GM23338 (cell line): ENCODE results near the gene FOLR1. TPM values are rescaled to one million over a fixed set of nuclear protein-coding genes. Genes with fewer than 3 reads are reported as not detected.
A peak's percentile ranks its signal among the peaks of the same experiment; 100 is the strongest.

Experiments used
- ATAC-seq: fragments of 200-7000 bp; cut with Tn5 transposase; 3 replicates; pipeline ENCODE4 v1.9.1; 2020
- DNase-seq: peaks from one replicate; pipeline ENCODE4 v3.0.0-alpha.2; 2015; ENCODE audit warnings: low spot score
- H2AFZ ChIP-seq: fragments of 200-600 bp; sonication (generic); 2 replicates; pipeline ENCODE4 v1.8.0; 2016; ENCODE audit warnings: antibody characterized with exemption, mild to moderate bottlenecking, moderate library complexity
- H3F3A ChIP-seq: fragments of 200-600 bp; sonication (generic); replicated peaks from 2 replicates; pipeline ENCODE4 v1.8.0; 2017; ENCODE audit warnings: antibody characterized with exemption, mixed run types, low read depth
- H3K27ac ChIP-seq: fragments of 200-600 bp; sonication (generic); 2 replicates; pipeline ENCODE4 v1.6.1; 2016; ENCODE audit warnings: low read depth
- H3K27me3 ChIP-seq: fragments of 200-600 bp; sonication (generic); 2 replicates; pipeline ENCODE4 v1.8.0; 2016; ENCODE audit warnings: mild to moderate bottlenecking, mixed run types, moderate library complexity; ENCODE audit not compliant: insufficient read depth
- H3K36me3 ChIP-seq: fragments of 200-600 bp; sonication (generic); 2 replicates; pipeline ENCODE4 v1.8.0; 2016; ENCODE audit warnings: mild to moderate bottlenecking; ENCODE audit not compliant: insufficient read depth
- H3K4me1 ChIP-seq: fragments of 200-600 bp; sonication (generic); 2 replicates; pipeline ENCODE4 v1.8.0; 2016; ENCODE audit warnings: mild to moderate bottlenecking, moderate library complexity; ENCODE audit not compliant: insufficient read depth
- H3K4me2 ChIP-seq: fragments of 200-600 bp; sonication (generic); 2 replicates; pipeline ENCODE4 v1.7.1; 2017; ENCODE audit warnings: mixed run types
- H3K4me3 ChIP-seq: fragments of 200-600 bp; sonication (generic); 2 replicates; pipeline ENCODE4 v1.6.1; 2016; ENCODE audit warnings: mixed run types
- H3K79me2 ChIP-seq: fragments of 200-600 bp; sonication (generic); replicated peaks from 2 replicates; pipeline ENCODE4 v1.8.0; 2017; ENCODE audit warnings: mild to moderate bottlenecking; ENCODE audit not compliant: insufficient read depth
- H3K9me2 ChIP-seq: fragments of 200-600 bp; sonication (generic); 2 replicates; pipeline ENCODE4 v1.8.0; 2017; ENCODE audit not compliant: insufficient read depth
- H4K20me1 ChIP-seq: fragments of 200-600 bp; sonication (generic); replicated peaks from 2 replicates; pipeline ENCODE4 v1.8.0; 2017; ENCODE audit warnings: mild to moderate bottlenecking; ENCODE audit not compliant: insufficient read depth
- H3K27ac Mint-ChIP-seq: 2 replicates; pipeline ENCODE4 v1.8.0; 2020; ENCODE audit warnings: inconsistent platforms, mild to moderate bottlenecking, moderate library complexity, mixed read lengths
- H3K27me3 Mint-ChIP-seq: 3 replicates; pipeline ENCODE4 v1.8.0; 2022; ENCODE audit warnings: low read depth, mild to moderate bottlenecking, moderate library complexity, mixed read lengths, inconsistent platforms; ENCODE audit not compliant: insufficient read depth, poor library complexity
- H3K36me3 Mint-ChIP-seq: 3 replicates; pipeline ENCODE4 v1.8.0; 2021; ENCODE audit warnings: low read depth, mild to moderate bottlenecking, inconsistent platforms, moderate library complexity, mixed read lengths
- H3K4me1 Mint-ChIP-seq: 3 replicates; pipeline ENCODE4 v1.8.0; 2020; ENCODE audit warnings: mild to moderate bottlenecking, inconsistent platforms, mixed read lengths
- H3K4me3 Mint-ChIP-seq: 3 replicates; pipeline ENCODE4 v1.8.0; 2021; ENCODE audit warnings: moderate library complexity, mild to moderate bottlenecking, inconsistent platforms, mixed read lengths
- H3K9me3 Mint-ChIP-seq: 3 replicates; pipeline ENCODE4 v1.8.0; 2020; ENCODE audit warnings: moderate library complexity, mild to moderate bottlenecking, inconsistent platforms, mixed read lengths
- CREB1 ChIP-seq: fragments of 250-450 bp; sonication (Bioruptor Pico); IDR thresholded peaks from 2 replicates; pipeline ENCODE4 v1.5.0; 2020; ENCODE audit warnings: low read depth, mild to moderate bottlenecking, moderate library complexity
- EZH2 ChIP-seq: fragments of 200-600 bp; sonication (generic); IDR thresholded peaks from one replicate; pipeline ENCODE4 v1.8.0; 2017; ENCODE audit warnings: antibody characterized with exemption, mild to moderate bottlenecking, low read depth; ENCODE audit not compliant: unreplicated experiment
- EZH2phosphoT487 ChIP-seq: fragments of 200-600 bp; sonication (generic); IDR thresholded peaks from one replicate; pipeline ENCODE4 v1.8.1; 2018; ENCODE audit warnings: antibody characterized with exemption; ENCODE audit not compliant: unreplicated experiment
- JUNB ChIP-seq: IDR thresholded peaks from one replicate; pipeline ENCODE4 v1.6.1; 2016; ENCODE audit warnings: antibody characterized with exemption; ENCODE audit not compliant: unreplicated experiment
- NANOG ChIP-seq: IDR thresholded peaks from 2 replicates; pipeline ENCODE4 v1.6.1; 2016; ENCODE audit warnings: antibody characterized with exemption, borderline replicate concordance
- POLR2AphosphoS5 ChIP-seq: IDR thresholded peaks from 2 replicates; pipeline ENCODE4 v1.6.1; 2016; ENCODE audit warnings: antibody characterized with exemption, low read depth
- STAT1 ChIP-seq: IDR thresholded peaks from one replicate; pipeline ENCODE4 v1.6.1; 2016; ENCODE audit warnings: antibody characterized with exemption; ENCODE audit not compliant: unreplicated experiment
- ZNF114 ChIP-seq: fragments of 250-450 bp; sonication (Bioruptor Pico); IDR thresholded peaks from 2 replicates; pipeline ENCODE4 v1.5.0; 2020; ENCODE audit warnings: mild to moderate bottlenecking, moderate library complexity
- polyA plus RNA-seq: library from polyadenylated mRNA; unstranded; fragments of >200 nt; fragmentation: Nextera tagmentation; extraction: Ambion mirVana; gene quantifications from 2 replicates; pipeline ENCODE4 v1.2.1, GENCODE V29; 2016
- total RNA-seq: library from RNA; depleted of rRNA; stranded (reverse); fragments of >200 nt; shearing (Covaris generic); gene quantifications from 2 replicates; pipeline ENCODE4 v1.2.3, GENCODE V29; 2014
- TF ChIP-seq, protein P1 (sequence below), 2 experiments: fragments of 200-600 bp in 1 of 2; sonication (generic) in 1 of 2; conservative IDR thresholded peaks; 2 replicates each; pipeline versions ENCODE4 v1.5.1 to v1.6.1; 2016 to 2017; ENCODE audit warnings: antibody characterized with exemption in 2 of 2, low read depth in 2 of 2, mild to moderate bottlenecking in 2 of 2, moderate library complexity in 1 of 2
- TF ChIP-seq, protein P2 (sequence below): fragments of 250-450 bp; sonication (Bioruptor Pico); IDR thresholded peaks from 2 replicates; pipeline ENCODE4 v1.5.0; 2020; ENCODE audit warnings: mild to moderate bottlenecking, moderate library complexity

FOLR1 gene
- total and polyA plus RNA-seq, 2 experiments from 2014 or later = 0.42 TPM; not detected in 1

DNA sequence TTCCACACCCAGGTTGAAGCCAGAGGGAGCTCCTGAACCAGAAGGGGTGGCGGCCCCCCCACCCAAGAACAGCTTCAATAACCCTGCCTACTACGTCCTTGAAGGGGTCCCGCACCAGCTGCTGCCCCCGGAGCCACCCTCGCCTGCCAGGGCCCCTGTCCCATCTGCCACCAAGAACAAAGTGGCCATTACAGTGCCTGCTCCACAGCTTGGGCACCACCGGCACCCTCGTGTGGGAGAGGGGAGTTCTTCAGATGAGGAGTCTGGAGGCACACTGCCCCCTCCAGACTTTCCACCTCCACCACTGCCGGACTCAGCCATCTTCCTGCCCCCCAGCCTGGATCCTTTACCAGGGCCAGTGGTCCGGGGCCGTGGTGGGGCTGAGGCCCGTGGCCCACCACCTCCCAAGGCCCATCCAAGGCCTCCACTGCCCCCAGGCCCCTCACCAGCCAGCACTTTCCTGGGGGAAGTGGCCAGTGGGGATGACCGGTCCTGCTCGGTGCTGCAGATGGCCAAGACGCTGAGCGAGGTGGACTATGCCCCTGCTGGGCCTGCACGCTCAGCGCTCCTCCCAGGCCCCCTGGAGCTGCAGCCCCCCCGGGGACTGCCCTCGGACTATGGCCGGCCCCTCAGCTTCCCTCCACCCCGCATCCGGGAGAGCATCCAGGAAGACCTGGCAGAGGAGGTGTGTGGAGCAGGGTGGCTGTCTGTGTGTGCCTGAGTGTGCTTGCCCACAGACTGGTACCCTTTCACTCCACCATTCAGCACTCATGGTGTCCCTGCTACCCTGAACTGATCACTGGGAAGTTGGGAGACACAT, 45.4 kb downstream of the FOLR1 start:
- H3K9me2 ChIP-seq = no peaks in the 10 kb centered on the region
- no peak overlapping the region for H3K4me3 Mint-ChIP-seq
- H3K36me3 ChIP-seq = no peaks in the 10 kb centered on the region
- ATAC-seq (peak; percentile 0; the same call in 2 of the 3 replicates), DNase-seq (no peak)
- peaks cover 34% of the 10 kb centered on the region for H3K4me1 Mint-ChIP-seq
- H3K36me3 Mint-ChIP-seq = peaks cover 47% of the 10 kb centered on the region
- H2AFZ ChIP-seq = no peak overlapping the region
- peaks cover 41% of the 10 kb centered on the region for H3K27me3 ChIP-seq
- H3K27ac Mint-ChIP-seq = no peak overlapping the region
- no peak overlapping the region for H3K27ac ChIP-seq
- H3K9me3 Mint-ChIP-seq = peaks cover 4% of the 10 kb centered on the region; the same call in 2 of the 3 replicates
- H3K79me2 ChIP-seq = no peaks in the 10 kb centered on the region
- H3K4me2 ChIP-seq = peak overlapping the region; percentile 94
- peaks cover 45% of the 10 kb centered on the region for H3K27me3 Mint-ChIP-seq
- H3K4me3 ChIP-seq = peak overlapping the region; percentile 39; the same call in 1 of the 2 replicates
- H4K20me1 ChIP-seq = peaks cover 1% of the 10 kb centered on the region
- TF ChIP-seq, protein P1, sequence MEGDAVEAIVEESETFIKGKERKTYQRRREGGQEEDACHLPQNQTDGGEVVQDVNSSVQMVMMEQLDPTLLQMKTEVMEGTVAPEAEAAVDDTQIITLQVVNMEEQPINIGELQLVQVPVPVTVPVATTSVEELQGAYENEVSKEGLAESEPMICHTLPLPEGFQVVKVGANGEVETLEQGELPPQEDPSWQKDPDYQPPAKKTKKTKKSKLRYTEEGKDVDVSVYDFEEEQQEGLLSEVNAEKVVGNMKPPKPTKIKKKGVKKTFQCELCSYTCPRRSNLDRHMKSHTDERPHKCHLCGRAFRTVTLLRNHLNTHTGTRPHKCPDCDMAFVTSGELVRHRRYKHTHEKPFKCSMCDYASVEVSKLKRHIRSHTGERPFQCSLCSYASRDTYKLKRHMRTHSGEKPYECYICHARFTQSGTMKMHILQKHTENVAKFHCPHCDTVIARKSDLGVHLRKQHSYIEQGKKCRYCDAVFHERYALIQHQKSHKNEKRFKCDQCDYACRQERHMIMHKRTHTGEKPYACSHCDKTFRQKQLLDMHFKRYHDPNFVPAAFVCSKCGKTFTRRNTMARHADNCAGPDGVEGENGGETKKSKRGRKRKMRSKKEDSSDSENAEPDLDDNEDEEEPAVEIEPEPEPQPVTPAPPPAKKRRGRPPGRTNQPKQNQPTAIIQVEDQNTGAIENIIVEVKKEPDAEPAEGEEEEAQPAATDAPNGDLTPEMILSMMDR (conservative IDR thresholded peaks at IDR 0.05; ENCODE audit: low read depth in 2 of 2) = peak in 1 of 2 experiments; percentile 14; a peak in 1 of 4 replicates
- no peak for TF ChIP-seq JUNB
- no peaks in the 10 kb centered on the region for H3F3A ChIP-seq
- H3K4me1 ChIP-seq = peaks cover 22% of the 10 kb centered on the region

DNA sequence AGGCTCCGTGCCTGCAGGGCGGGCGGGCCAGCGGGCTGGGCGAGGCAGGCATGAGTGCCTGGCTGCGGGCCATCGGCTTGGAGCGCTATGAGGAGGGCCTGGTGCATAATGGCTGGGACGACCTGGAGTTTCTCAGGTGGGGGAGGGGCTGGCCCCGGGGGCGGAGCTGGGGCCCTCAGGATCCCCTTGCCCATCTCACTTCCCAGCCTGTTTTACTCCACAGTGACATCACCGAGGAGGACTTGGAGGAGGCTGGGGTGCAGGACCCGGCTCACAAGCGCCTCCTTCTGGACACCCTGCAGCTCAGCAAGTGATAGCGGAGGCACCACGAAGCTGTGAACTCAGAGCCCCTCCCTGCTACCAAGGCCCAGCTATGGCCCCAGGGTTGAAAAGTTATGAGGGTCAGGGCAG, 46.1 kb downstream of the FOLR1 start:
- peaks cover 39% of the 10 kb centered on the region for H3K36me3 Mint-ChIP-seq
- Histone ChIP-seq H4K20me1 (peaks cover 8% of the 10 kb centered on the region), H2AFZ (no peak overlapping the region), H3K36me3 (no peaks in the 10 kb centered on the region), H3K4me3 (peak overlapping the region; percentile 60), H3K27me3 (peaks cover 48% of the 10 kb centered on the region), H3K79me2 (no peaks in the 10 kb centered on the region), H3F3A (0 out of 2 replicates have a peak, but pooled peaks cover 1% of the 10 kb centered on the region), H3K27ac (no peak overlapping the region), H3K4me1 (peaks cover 22% of the 10 kb centered on the region), H3K9me2 (no peaks in the 10 kb centered on the region), H3K4me2 (peak overlapping the region; percentile 94)
- peaks cover 51% of the 10 kb centered on the region for H3K27me3 Mint-ChIP-seq
- ATAC-seq (peak; percentile 70), DNase-seq (peak; percentile 95)
- no peak overlapping the region for H3K27ac Mint-ChIP-seq
- peak overlapping the region; percentile 77; the same call in 2 of the 3 replicates for H3K4me3 Mint-ChIP-seq
- H3K9me3 Mint-ChIP-seq = peaks cover 4% of the 10 kb centered on the region; the same call in 2 of the 3 replicates
- peaks cover 34% of the 10 kb centered on the region for H3K4me1 Mint-ChIP-seq
- TF ChIP-seq NANOG (no peak), EZH2phosphoT487 (no peak), STAT1 (no peak), EZH2 (no peak), POLR2AphosphoS5 (peak; percentile 33; the same call in 1 of the 2 replicates), CREB1 (CRISPR knock-in tag) (peak; percentile 80), ZNF114 (CRISPR knock-in tag) (no peak)
- TF ChIP-seq, protein P1 (conservative IDR thresholded peaks at IDR 0.05; ENCODE audit: low read depth in 2 of 2) = peak; percentile 84 to 89
- TF ChIP-seq, protein P2, sequence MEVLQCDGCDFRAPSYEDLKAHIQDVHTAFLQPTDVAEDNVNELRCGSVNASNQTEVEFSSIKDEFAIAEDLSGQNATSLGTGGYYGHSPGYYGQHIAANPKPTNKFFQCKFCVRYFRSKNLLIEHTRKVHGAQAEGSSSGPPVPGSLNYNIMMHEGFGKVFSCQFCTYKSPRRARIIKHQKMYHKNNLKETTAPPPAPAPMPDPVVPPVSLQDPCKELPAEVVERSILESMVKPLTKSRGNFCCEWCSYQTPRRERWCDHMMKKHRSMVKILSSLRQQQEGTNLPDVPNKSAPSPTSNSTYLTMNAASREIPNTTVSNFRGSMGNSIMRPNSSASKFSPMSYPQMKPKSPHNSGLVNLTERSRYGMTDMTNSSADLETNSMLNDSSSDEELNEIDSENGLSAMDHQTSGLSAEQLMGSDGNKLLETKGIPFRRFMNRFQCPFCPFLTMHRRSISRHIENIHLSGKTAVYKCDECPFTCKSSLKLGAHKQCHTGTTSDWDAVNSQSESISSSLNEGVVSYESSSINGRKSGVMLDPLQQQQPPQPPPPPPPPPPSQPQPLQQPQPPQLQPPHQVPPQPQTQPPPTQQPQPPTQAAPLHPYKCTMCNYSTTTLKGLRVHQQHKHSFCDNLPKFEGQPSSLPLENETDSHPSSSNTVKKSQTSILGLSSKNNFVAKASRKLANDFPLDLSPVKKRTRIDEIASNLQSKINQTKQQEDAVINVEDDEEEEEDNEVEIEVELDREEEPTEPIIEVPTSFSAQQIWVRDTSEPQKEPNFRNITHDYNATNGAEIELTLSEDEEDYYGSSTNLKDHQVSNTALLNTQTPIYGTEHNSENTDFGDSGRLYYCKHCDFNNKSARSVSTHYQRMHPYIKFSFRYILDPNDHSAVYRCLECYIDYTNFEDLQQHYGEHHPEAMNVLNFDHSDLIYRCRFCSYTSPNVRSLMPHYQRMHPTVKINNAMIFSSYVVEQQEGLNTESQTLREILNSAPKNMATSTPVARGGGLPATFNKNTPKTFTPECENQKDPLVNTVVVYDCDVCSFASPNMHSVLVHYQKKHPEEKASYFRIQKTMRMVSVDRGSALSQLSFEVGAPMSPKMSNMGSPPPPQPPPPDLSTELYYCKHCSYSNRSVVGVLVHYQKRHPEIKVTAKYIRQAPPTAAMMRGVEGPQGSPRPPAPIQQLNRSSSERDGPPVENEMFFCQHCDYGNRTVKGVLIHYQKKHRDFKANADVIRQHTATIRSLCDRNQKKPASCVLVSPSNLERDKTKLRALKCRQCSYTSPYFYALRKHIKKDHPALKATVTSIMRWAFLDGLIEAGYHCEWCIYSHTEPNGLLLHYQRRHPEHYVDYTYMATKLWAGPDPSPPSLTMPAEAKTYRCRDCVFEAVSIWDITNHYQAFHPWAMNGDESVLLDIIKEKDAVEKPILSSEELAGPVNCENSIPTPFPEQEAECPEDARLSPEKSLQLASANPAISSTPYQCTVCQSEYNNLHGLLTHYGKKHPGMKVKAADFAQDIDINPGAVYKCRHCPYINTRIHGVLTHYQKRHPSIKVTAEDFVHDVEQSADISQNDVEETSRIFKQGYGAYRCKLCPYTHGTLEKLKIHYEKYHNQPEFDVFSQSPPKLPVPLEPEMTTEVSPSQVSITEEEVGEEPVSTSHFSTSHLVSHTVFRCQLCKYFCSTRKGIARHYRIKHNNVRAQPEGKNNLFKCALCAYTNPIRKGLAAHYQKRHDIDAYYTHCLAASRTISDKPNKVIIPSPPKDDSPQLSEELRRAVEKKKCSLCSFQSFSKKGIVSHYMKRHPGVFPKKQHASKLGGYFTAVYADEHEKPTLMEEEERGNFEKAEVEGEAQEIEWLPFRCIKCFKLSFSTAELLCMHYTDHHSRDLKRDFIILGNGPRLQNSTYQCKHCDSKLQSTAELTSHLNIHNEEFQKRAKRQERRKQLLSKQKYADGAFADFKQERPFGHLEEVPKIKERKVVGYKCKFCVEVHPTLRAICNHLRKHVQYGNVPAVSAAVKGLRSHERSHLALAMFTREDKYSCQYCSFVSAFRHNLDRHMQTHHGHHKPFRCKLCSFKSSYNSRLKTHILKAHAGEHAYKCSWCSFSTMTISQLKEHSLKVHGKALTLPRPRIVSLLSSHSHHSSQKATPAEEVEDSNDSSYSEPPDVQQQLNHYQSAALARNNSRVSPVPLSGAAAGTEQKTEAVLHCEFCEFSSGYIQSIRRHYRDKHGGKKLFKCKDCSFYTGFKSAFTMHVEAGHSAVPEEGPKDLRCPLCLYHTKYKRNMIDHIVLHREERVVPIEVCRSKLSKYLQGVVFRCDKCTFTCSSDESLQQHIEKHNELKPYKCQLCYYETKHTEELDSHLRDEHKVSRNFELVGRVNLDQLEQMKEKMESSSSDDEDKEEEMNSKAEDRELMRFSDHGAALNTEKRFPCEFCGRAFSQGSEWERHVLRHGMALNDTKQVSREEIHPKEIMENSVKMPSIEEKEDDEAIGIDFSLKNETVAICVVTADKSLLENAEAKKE (CRISPR knock-in tag) = no peak
